Endothelial cell of umbilical vein (primary cell): ENCODE measurements around the gene GRB2. TPM values are rescaled to one million over a fixed set of nuclear protein-coding genes. Genes with fewer than 3 reads are reported as not detected.

Source experiments
- BruUV-seq: library from RNA; stranded (reverse); fragments of 400-500 nt; replicated peaks from 2 replicates; lab custom pipeline; 2021; lab: Mats Ljungman, UMichigan
- CTCF ChIA-PET: fragments of 300-600, 350-600 bp; sonication (Branson Sonifier 250); formaldehyde crosslinking; loops from one replicate; lab custom pipeline; 2021; ENCODE audit warnings: antibody characterized with exemption, inconsistent platforms; lab: Charles Lee
- POLR2A ChIA-PET: fragments of 300-600, 350-600 bp; sonication (Branson Sonifier 250); formaldehyde crosslinking; loops from one replicate; lab custom pipeline; 2021; ENCODE audit warnings: antibody characterized with exemption, inconsistent platforms; lab: Charles Lee
- DNase-seq: peaks from one replicate; pipeline ENCODE4 v3.0.0-alpha.2; 2011; ENCODE audit warnings: low read depth, low spot score
- FAIRE-seq: peaks from 2 replicates; lab custom pipeline; 2011; peaks lifted over from hg19 to GRCh38; lab: Jason Lieb, UNC
- H2AFZ ChIP-seq: 2 replicates; pipeline ENCODE4 v1.6.0; 2012; ENCODE audit warnings: low read depth, low read length, control low read depth, inconsistent platforms
- H3K27ac ChIP-seq: 2 replicates; pipeline ENCODE4 v1.5.1; 2011; ENCODE audit warnings: low read depth, mild to moderate bottlenecking, control low read depth, low read length, moderate library complexity; ENCODE audit not compliant: insufficient read depth
- H3K27me3 ChIP-seq, 2 experiments: 2 replicates each; pipeline versions ENCODE4 v1.6.0 to v1.6.1; 2011; ENCODE audit warnings: low read length in 2 of 2, mixed read lengths in 1 of 2; ENCODE audit not compliant: control insufficient read depth in 2 of 2, insufficient read depth in 2 of 2
- H3K36me3 ChIP-seq, 2 experiments: 2 replicates in 1 of 2; 3 replicates in 1 of 2; pipeline ENCODE4 v1.5.1; 2011; ENCODE audit warnings: low read length in 2 of 2, mild to moderate bottlenecking in 1 of 2, moderate library complexity in 1 of 2; ENCODE audit not compliant: control insufficient read depth in 2 of 2, insufficient read depth in 2 of 2; ENCODE audit errors: extremely low read depth in 1 of 2
- H3K4me1 ChIP-seq: 3 replicates; pipeline ENCODE4 v1.5.1; 2011; ENCODE audit warnings: mild to moderate bottlenecking, low read length; ENCODE audit not compliant: control insufficient read depth, insufficient read depth; ENCODE audit errors: extremely low read depth
- H3K4me2 ChIP-seq: 2 replicates; pipeline ENCODE4 v1.6.1; 2011; ENCODE audit warnings: low read length, control low read depth, mixed read lengths; ENCODE audit not compliant: insufficient read depth
- H3K4me3 ChIP-seq, 3 experiments: fragments of 200-600 bp in 1 of 3; sonication (generic), shearing (Covaris generic) in 1 of 3; replicated peaks in 1 of 3; 2 replicates each; pipeline ENCODE4 v1.5.1; 2011 to 2016; ENCODE audit warnings: control low read depth in 3 of 3, low read length in 3 of 3, mild to moderate bottlenecking in 2 of 3, inconsistent platforms in 1 of 3, low read depth in 1 of 3, moderate library complexity in 1 of 3; ENCODE audit not compliant: insufficient read depth in 1 of 3
- H3K79me2 ChIP-seq: 2 replicates; pipeline ENCODE4 v1.6.0; 2012; ENCODE audit warnings: low read length, inconsistent platforms; ENCODE audit not compliant: control insufficient read depth, insufficient read depth
- H3K9ac ChIP-seq: replicated peaks from 2 replicates; pipeline ENCODE3; 2011; ENCODE audit warnings: low read length, control low read depth; ENCODE audit not compliant: insufficient read depth; ENCODE audit errors: extremely low read depth
- H3K9me1 ChIP-seq: replicated peaks from 3 replicates; pipeline ENCODE4 v1.6.0; 2011; ENCODE audit warnings: mild to moderate bottlenecking, low read length; ENCODE audit not compliant: control insufficient read depth, insufficient read depth; ENCODE audit errors: extremely low read depth
- H3K9me3 ChIP-seq: replicated peaks from 2 replicates; pipeline ENCODE4 v1.5.1; 2012; ENCODE audit warnings: low read length, inconsistent platforms; ENCODE audit not compliant: control insufficient read depth, insufficient read depth
- H4K20me1 ChIP-seq: replicated peaks from 2 replicates; pipeline ENCODE3; 2011; ENCODE audit warnings: mild to moderate bottlenecking, low read length; ENCODE audit not compliant: control insufficient read depth, insufficient read depth; ENCODE audit errors: extremely low read depth
- CTCF ChIP-seq, 2 donors: IDR thresholded peaks; 1 replicate in 1 of 2; 2 replicates in 1 of 2; pipeline ENCODE4 v1.5.1; 2011; ENCODE audit warnings: low read length in 2 of 2, mild to moderate bottlenecking in 2 of 2, moderate library complexity in 2 of 2, control low read depth in 1 of 2, inconsistent platforms in 1 of 2, low read depth in 1 of 2; ENCODE audit not compliant: insufficient read depth in 1 of 2; ENCODE audit errors: extremely low read depth in 1 of 2
- EZH2 ChIP-seq: IDR thresholded peaks from 2 replicates; pipeline ENCODE4 v1.6.1; 2012; ENCODE audit warnings: borderline replicate concordance, low read depth, mild to moderate bottlenecking, moderate library complexity, low read length, inconsistent platforms; ENCODE audit not compliant: severe bottlenecking
- FOS ChIP-seq: IDR thresholded peaks from 2 replicates; pipeline ENCODE4 v1.6.1; 2011; ENCODE audit warnings: mild to moderate bottlenecking, low read length, moderate library complexity, borderline replicate concordance; ENCODE audit not compliant: insufficient read depth
- GATA2 ChIP-seq: IDR thresholded peaks from 2 replicates; pipeline ENCODE4 v1.7.0; 2011; ENCODE audit warnings: low read depth, mild to moderate bottlenecking, moderate library complexity, mixed read lengths, low read length; ENCODE audit not compliant: insufficient read length, insufficient read depth
- JUN ChIP-seq: IDR thresholded peaks from 2 replicates; pipeline ENCODE4 v1.6.1; 2011; ENCODE audit warnings: borderline replicate concordance, low read depth; ENCODE audit not compliant: insufficient read length, insufficient read depth
- MAX ChIP-seq: IDR thresholded peaks from 2 replicates; pipeline ENCODE4 v1.6.1; 2011; ENCODE audit not compliant: insufficient read depth, insufficient read length
- MYC ChIP-seq: IDR thresholded peaks from one replicate; pipeline ENCODE4 v1.6.1; 2011; ENCODE audit warnings: mild to moderate bottlenecking, low read depth, low read length
- POLR2A ChIP-seq: IDR thresholded peaks from 2 replicates; pipeline ENCODE4 v1.6.1; 2012; ENCODE audit warnings: low read depth, mild to moderate bottlenecking, control low read depth, low read length
- POLR2AphosphoS5 ChIP-seq: IDR thresholded peaks from 2 replicates; pipeline ENCODE4 v1.6.1; 2012; ENCODE audit warnings: low read depth, mild to moderate bottlenecking, control low read depth, low read length, moderate library complexity; ENCODE audit not compliant: insufficient read depth
- dilution Hi-C: fragments of 300-500 bp; cut with MboI; formaldehyde crosslinking; loops from one replicate; pipeline ENCODE4 v1.15.0; 2019; ENCODE audit warnings: low sequenced_read_pairs; ENCODE audit not compliant: extremely low pct_ligation_motif_present
- intact Hi-C: fragments of 100-400 bp; cut with micrococcal nuclease; formaldehyde crosslinking; loops from one replicate; pipeline ENCODE4 v1.10.0; 2022
- polyA plus RNA-seq, 4 experiments: library from polyadenylated mRNA; depleted of rRNA in 3 of 4; stranded (reverse) in 3 of 4; unstranded in 1 of 4; fragments of >200 nt; gene quantifications; 2 replicates each; pipeline versions ENCODE4 v1.2.1 to v1.2.3, GENCODE V29; 2011 to 2012; ENCODE audit warnings: missing spikeins in 1 of 4
- total RNA-seq: library from RNA; stranded (reverse); gene quantifications from 2 replicates; pipeline ENCODE4 v1.2.3, GENCODE V29; 2021

GRB2 gene
- total and polyA plus RNA-seq, 2 donors (not counting 3 experiments of a cell fraction or from before 2014, with no cell fraction given), result 51.5 to 93.9 TPM

- Histone ChIP-seq H3K9ac (no peak overlapping the region), H3K4me1 (no peaks in the 10 kb centered on the region), H3K9me3 (no peaks in the 10 kb centered on the region), H2AFZ (no peak overlapping the region), H3K27me3 (no peaks in the 10 kb centered on the region), H3K79me2 (peaks cover 86% of the 10 kb centered on the region), H3K36me3 (no peaks in the 10 kb centered on the region), H3K4me3 (no peak overlapping the region), H4K20me1 (peaks cover 4% of the 10 kb centered on the region), H3K4me2 (no peak overlapping the region), H3K27ac (no peak overlapping the region), H3K9me1 (no peaks in the 10 kb centered on the region)
- ChIA-PET CTCF (interaction anchor here (0.8 to 3.0 kb wide), 7 partner anchors 12 to 110 kb away, joined by 4 to 15 read pairs (median 5); partner anchors contain the start of genes GRB2 and MIF4GD), POLR2A (no interaction called here)
- FAIRE-seq, result no peak
- TF ChIP-seq MYC (no peak), JUN (no peak), FOS (no peak), POLR2AphosphoS5 (no peak), MAX (no peak), EZH2 (no peak), GATA2 (no peak), CTCF (IDR thresholded peaks at IDR 0.05; ENCODE audit: extremely low read depth in 1 of 2, insufficient read depth in 1 of 2, low read depth in 1 of 2, low read length in 2 of 2) (no peak), POLR2A (no peak)
- dilution Hi-C loops (no loop called here), intact Hi-C loops (no loop called here)
- no peak for DNase-seq
- no TSS peak for BruUV-seq
Observed at GRCh38 chr17:75380750-75381149, 24.7 kb downstream of the GRB2 start.
